ENCODE results near the gene KIF27.
"Not testable (repeated sequence)": the region's sequence is repeated elsewhere in the genome, so short reads cannot be mapped to it uniquely, and the experiment has no call there.

DNA sequence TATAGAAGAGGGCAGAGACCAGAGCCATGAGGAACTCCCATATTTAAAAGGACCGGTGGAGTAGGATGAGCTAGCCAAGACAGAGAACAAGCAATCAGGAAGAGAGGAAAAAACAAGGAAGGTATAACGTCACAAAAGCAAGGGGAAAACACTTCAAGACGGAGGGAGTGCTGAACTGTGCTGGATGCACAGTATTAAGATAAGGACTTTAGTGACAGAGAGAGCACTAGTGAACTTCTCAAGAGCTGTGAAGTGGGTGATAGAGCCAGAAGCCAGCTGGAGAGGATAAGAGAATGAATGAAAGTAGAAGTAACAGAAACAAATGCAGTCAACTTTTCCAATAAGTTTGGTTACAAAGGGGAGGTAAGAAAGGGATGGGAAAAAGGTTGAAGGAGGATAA, 45.7 kb downstream of the KIF27 start:
- TF ChIP-seq, protein P1, sequence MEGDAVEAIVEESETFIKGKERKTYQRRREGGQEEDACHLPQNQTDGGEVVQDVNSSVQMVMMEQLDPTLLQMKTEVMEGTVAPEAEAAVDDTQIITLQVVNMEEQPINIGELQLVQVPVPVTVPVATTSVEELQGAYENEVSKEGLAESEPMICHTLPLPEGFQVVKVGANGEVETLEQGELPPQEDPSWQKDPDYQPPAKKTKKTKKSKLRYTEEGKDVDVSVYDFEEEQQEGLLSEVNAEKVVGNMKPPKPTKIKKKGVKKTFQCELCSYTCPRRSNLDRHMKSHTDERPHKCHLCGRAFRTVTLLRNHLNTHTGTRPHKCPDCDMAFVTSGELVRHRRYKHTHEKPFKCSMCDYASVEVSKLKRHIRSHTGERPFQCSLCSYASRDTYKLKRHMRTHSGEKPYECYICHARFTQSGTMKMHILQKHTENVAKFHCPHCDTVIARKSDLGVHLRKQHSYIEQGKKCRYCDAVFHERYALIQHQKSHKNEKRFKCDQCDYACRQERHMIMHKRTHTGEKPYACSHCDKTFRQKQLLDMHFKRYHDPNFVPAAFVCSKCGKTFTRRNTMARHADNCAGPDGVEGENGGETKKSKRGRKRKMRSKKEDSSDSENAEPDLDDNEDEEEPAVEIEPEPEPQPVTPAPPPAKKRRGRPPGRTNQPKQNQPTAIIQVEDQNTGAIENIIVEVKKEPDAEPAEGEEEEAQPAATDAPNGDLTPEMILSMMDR (IDR thresholded peaks at IDR 0.05), result not testable (repeated sequence)
- not testable (repeated sequence) for TF ChIP-seq EP300 (IDR thresholded peaks at IDR 0.05)

All from sigmoid colon (tissue), 4 donors.